HG03108 (cell line): ENCODE measurements around the gene BTNL2.
"Not testable (repeated sequence)": the region's sequence is repeated elsewhere in the genome, so short reads cannot be mapped to it uniquely, and the experiment has no call there.

Experiments used
- ATAC-seq: cut with Tn5 transposase; IDR thresholded peaks from one replicate; pipeline ENCODE4 v1.9.1; 2021; ENCODE audit warnings: moderate library complexity; ENCODE audit not compliant: unreplicated experiment

BTNL2 gene, protein sequence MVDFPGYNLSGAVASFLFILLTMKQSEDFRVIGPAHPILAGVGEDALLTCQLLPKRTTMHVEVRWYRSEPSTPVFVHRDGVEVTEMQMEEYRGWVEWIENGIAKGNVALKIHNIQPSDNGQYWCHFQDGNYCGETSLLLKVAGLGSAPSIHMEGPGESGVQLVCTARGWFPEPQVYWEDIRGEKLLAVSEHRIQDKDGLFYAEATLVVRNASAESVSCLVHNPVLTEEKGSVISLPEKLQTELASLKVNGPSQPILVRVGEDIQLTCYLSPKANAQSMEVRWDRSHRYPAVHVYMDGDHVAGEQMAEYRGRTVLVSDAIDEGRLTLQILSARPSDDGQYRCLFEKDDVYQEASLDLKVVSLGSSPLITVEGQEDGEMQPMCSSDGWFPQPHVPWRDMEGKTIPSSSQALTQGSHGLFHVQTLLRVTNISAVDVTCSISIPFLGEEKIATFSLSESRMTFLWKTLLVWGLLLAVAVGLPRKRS

DNA sequence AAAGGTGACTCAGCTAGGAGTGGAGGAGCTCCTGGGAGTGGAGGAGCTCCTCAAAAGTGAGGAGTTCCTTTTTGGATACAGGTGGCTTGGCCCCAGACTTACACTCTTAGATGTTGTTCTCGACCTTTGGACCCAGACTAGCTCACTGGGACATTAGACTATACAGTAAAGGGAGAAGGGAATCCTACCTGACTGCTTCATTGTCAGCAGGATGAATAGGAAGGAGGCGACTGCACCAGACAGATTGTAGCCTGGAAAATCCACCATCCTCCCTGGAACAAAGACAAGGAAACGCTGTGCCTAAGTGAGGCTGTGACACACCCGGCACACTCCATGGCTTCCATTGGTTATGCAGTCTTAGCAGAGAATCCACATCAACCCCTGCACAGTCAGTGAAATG, at the start of gene BTNL2:
TSS of gene BTNL2 (minus strand) at position 325 of the 400 bp plus-strand sequence. CDS start at position 267, 58 bp downstream.
- no peak for ATAC-seq

DNA sequence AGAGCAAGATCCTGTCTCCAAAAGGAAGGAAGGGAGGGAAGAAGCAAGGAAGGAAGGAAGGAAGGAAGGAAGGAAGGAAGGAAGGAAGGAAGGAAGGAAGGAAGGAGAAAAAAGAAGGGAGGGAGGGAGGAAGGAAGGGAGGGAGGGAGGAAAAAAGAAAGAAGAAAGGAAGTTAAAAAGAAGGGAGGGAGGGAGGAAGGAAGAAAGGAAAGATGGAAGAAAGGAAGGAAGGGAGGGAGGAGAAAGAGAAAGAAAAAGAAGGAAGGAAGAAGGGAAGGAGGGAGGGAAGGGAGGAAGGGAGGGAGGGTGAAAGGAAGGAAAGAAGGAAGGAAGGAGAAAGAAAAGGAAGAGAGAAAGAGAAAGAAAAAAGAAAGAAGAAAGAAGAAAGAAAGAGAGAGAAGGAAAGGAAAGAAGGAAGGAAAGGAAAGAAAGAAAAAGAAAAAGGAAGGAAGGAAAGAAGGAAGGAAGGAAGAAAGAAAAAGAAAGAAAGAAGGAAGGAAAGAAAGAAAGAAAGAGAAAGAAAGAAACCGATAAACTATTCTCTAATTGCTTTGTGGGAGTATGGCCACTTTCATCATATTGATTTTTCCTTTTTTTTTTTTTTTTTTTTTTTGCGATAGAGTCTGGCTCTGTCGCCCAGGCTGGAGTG, 42.2 kb upstream of the BTNL2 start:
- ATAC-seq, result no peak

DNA sequence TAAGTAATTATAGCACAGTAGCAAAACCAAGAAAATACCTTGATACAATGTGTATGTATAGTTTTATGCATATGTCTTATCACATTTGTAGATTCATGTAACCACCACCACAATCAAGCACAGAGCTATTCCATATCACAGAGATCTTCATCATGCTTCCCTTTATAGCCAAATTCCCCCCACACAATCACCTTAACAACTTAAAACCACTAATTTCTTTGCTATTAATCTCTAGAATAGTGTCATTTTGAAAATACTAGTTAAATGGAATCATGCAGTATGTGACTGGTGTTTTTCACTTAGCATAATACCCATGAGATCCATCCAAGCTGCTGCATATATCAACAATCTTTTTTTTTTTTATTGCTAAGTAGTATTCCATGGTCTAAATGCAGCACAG, 41.0 kb upstream of the BTNL2 start:
- no peak for ATAC-seq

DNA sequence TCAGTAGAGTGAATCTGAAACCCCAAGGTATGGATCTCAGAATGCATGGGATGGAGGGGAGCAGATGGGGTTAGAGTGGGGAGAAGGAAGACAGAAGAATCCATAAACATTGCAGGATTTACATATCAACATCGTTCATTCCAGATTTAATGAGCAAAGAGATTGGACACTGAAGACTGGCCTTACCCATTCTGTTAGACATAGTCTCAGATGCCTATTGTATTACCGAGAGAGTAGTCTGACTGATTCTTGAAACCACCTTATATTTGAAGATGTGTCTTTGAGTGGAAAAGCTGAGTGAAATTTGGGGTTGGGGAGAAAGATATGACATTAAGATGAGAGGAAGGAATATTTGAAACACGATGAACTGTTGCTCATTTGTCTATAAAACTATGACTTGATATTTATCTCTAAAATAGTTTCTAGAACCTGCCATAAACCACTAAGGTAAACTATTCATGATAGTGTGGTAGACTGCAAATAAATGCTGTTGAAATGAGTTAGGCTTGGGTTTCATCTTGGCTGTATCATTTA, 38.4 kb upstream of the BTNL2 start:
- no peak for ATAC-seq

DNA sequence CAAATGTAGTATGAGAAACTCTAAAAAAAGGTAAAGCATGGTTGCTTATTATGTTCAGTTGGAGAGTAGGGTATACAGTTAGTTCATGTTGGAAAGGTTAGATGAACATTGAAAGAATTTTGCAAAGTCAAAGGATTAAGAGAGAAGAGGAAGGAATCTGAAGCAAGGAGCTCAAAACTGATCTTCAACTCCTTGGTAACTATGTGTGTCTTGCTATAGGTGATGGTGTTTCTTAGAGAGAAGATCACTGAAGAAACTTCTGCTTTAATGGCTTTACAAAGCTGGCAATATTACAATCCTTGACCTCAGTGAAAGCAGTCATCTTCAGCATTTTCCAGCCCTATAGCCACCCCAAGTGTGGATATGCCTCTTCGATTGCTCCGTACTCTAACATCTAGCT, 37.5 kb upstream of the BTNL2 start:
- no peak for ATAC-seq

DNA sequence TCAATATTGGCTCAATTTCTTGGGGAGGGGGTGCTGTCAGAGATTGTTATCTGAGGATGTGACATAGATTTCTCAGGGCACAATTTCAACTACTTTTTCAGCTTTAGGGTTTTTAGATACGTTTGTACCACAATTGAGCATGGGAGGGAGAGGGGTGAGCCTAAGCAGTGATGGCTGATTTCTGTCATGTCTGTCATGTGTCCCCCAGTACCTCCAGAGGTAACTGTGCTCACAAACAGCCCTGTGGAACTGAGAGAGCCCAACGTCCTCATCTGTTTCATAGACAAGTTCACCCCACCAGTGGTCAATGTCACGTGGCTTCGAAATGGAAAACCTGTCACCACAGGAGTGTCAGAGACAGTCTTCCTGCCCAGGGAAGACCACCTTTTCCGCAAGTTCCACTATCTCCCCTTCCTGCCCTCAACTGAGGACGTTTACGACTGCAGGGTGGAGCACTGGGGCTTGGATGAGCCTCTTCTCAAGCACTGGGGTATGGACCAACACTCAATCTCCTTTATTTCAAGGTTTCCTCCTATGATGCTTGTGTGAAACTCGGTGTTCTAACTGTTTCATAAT, 36.1 kb upstream of the BTNL2 start:
- no peak for ATAC-seq

DNA sequence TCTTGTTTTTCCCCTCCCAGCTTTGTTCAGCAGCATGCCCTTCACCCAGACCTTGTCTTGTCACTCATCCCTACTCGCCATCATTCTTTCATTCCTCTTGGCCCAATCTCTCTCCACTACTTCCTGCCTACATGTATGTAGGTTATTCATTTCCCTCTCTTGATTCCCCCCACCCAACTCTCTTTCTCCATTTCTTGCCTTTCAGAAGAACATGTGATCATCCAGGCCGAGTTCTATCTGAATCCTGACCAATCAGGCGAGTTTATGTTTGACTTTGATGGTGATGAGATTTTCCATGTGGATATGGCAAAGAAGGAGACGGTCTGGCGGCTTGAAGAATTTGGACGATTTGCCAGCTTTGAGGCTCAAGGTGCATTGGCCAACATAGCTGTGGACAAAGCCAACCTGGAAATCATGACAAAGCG, 35.3 kb upstream of the BTNL2 start:
- no peak for ATAC-seq

DNA sequence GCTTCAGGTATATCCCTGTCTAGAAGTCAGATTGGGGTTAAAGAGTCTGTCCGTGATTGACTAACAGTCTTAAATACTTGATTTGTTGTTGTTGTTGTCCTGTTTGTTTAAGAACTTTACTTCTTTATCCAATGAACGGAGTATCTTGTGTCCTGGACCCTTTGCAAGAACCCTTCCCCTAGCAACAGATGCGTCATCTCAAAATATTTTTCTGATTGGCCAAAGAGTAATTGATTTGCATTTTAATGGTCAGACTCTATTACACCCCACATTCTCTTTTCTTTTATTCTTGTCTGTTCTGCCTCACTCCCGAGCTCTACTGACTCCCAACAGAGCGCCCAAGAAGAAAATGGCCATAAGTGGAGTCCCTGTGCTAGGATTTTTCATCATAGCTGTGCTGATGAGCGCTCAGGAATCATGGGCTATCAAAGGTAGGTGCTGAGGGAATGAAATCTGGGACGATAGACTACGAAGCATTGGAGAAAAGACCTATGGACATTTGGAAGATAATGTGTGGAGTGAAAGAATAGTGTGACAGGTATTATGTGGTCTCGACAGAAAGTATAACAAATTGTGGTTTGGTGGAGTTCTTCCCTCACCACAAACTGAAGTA, 32.7 kb upstream of the BTNL2 start, which contains the start of gene HLA-DRA:
TSS of gene HLA-DRA (plus strand) at position 286 of the 613 bp plus-strand sequence. CDS start at position 350, 64 bp downstream.
- ATAC-seq, result peak; percentile 81

DNA sequence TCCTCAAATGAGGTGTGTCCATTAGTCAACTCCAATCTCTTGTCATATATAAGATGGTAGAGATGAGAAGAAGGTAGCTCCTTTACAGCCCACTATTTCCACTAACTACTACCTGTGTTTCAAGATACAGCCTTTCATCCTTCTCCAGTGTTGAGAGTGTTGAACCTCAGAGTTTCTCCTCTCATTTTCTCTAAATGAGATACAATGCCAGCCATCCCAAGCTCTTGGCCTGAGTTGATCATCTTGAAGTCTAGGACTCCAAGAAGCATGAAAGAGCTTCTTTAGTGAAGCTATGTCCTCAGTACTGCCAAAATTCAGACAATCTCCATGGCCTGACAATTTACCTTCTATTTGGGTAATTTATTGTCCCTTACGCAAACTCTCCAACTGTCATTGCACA, 32.2 kb upstream of the BTNL2 start:
- ATAC-seq, result peak; percentile 3

DNA sequence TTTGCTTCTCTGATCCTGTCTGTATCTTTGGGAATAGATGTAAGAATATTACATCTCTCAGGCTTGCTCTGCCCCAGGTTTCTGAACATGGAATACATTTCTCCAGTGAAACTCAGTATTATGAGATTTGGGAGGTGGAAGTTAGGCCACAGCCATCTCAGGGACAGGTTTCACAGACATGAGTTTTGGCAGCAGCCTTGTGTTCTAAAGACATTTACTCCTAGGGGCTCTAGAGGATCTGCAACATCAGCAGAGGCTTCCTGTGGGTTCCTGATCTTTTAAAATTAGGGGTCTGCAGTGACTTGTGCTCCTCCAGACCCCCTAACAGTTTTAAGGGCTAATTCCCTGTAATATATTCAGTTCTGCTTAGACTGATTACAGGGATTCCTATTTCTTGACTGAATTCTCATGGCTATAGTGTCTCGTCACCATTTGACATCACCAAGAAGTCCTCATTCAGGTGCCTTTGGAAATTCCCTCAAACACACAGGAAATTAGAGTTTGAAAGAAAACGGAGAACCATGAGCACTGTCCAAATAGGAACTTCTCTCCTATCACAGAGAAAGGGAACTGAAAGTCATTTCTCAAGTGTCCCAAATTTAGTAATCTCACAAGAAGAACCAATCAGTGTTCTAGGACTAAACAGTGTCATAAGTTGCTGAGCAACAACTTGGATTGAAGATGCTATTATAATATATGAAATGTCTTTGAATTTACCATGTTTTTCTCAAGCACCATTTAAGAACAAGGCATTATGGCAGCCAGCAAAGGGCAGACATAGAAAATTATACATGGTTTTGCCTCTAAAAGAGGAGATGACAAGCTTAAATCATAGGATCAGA, 30.2 kb upstream of the BTNL2 start:
- ATAC-seq, result peak; percentile 61

DNA sequence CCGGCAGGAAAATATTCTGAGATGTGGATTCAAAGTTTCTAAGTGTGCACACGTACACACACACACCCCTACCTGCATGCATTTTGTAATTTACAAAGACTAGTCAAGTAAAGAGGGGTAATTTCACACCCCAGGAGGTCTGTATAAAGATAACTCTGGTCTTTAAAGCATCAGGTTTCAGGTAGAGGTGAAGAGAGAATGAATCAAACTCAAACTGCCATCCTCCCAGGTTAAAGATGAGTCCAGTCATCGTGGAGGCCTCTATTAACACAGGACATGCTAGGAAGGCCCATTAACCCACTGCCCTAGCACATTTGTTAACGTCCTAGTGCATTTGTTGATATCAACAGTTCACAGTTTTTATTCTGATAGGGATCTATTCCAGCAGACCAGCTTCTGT, 29.2 kb upstream of the BTNL2 start:
- ATAC-seq, result no peak

DNA sequence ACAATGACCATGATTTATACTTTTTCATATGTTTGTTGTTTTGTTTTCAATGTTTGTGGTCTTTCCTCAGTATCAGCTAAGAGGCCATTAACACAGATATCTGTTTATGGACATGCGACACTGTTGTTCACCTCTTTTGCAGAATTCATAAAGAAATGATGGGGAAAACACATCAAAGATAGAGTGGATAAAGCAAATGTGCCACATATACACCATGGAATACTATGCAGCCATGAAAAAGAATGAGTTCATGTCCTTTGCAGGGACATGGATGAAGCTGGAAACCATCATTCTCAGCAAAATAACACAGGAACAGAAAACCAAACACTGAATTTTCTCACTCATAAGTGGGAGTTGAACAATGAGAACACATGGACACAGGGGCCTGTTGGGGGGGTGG, 27.0 kb upstream of the BTNL2 start:
- not testable (repeated sequence) for ATAC-seq

DNA sequence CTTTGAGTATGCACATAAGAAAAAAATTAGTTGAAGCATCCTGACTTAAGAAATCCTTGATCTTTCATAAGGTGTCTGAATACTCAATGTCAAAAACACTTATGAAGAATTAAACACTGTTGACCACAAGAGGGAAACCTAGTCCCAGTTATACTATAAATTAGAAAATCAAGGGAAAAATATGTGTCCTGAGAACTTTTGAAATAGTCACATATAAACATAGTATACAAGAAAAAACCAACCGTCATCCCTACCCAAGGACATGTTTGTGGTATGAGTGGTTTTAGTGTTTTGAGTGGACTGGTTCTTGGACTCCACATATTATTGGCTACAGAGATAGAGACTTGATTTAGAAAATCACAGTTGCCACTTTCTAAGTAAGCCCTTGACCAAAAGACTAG, 25.1 kb upstream of the BTNL2 start:
- ATAC-seq, result no peak

DNA sequence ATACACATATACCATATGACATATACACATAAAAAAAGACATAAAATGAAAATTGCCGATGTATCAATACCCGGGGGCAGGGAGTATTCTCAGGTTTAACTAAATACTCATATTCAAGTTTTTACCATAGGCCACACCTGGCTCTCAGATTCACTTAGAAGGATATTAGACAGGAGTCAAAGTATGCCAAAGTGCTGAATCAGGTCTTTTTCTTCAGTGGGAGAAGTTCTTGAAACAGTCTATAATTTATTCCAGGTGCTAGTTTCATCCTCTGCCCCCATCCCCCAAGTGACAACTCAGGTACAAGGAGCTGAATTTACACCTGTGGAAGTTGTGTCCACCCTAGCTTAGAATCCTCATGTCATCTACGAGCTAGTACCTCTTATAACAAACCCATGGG, 24.2 kb upstream of the BTNL2 start:
- ATAC-seq, result no peak

DNA sequence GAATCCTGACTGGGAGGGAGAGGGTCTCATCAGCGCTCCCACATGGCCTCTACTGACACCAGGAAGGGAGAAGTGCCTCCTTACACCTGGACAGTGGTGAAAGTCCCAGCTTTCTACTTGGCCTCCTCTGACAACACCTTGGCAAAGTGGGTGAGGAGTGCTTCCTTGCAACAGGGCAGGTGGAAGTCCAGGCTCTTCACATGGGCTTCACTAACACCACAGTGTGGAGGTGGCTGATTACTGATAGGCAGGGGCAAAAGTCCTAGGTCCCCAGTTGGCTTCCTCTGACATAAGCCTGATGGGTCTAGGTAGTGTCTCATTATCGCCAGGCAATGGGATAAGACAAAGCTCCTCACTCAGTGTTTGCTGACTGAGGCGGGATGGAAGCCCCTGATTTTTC, 23.2 kb upstream of the BTNL2 start:
- no peak for ATAC-seq

DNA sequence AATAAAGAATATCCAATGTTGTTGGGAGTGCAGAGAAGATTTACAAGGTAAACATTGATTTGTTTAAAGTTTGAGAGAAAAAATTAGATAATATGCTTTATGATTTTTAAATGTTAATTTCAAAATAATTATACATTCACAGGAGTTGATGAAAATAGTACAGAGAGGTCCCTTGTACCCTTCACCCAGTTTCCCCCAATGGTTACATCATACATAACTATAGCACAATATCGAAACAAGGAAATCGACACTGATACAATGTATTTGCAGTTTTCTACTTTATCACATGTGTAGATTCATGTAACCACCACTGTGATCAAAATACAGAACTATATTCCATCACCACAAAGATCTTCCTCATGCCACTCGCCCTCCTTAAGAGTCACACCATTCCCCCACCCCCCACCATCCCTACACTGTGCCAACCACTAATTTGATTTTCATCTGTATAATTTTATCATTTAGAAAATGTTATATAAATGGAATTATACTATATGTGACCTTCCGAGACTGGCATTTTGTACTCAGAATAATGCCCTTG, 21.0 kb upstream of the BTNL2 start:
- ATAC-seq, result no peak

DNA sequence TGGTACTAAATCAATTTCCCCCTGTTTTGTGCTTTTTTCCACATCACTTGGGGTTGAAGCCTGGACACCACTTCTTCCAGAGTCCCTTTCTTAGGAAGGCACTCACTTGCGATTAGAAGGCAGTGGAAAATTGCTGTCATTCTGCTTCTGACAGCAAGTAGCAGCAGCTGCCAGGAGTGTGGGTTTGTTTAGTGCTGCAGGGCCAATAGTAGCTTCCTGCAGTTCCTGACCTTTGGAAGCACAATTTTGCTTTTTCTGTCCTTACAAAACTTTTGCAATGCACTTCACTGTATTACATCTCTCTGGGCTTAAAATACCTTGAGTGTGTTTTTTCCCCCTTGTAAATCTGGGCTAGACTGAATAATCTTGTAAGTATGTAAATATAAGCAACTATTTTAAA, 20.2 kb upstream of the BTNL2 start:
- ATAC-seq, result no peak

DNA sequence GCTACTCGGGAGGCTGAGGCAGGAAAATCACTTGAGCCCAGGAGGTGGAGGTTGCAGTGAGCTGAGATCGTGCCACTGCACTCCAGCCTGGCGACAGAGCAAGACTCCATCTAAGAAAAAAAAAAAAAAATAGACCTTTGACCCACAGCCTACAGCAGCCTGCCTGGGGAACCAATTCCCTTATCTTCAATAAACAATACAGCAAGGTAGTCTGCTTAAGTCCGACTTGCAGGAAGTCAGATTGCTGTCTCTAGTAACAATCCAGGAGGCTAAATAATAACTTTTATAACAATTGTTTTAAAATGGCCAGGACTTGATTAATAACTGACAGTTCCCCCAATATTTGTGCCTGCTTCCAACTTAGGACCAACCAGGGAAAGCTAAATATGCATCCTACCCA, 19.4 kb upstream of the BTNL2 start:
- ATAC-seq, result no peak

DNA sequence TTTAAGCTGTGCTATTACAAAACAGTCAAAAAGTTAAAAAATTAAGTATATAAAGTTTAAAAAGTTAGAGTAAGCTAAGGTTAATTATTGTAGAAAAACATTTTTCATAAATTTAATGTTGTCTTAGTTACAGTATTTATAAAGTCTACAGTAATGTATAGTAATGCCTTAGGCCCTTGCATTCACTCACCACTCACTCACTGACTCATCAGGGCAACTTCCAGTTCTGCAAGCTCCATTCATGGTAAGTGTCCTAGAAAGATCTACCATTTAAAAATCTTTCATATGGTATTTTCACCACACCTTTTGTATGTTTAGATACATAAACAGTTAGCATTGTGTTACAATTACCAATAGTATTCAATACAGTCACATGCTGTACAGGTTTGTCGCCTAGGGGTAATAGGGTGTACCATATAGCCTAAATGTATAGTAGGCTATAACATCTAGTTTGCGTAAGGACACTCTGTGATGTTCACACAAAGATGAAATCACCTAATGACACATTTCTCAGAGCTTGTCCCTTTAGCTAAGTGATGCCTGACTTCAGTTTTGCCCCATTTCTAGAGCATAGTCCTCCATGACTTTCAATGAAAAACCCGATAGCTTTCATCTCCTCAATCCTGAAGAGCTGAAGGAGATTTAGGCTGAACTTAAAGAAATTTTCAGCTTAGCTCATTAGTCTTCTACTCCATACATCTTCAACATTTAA, 17.8 kb upstream of the BTNL2 start:
- ATAC-seq, result no peak
